HG02798 (cell line): ENCODE results near the gene BMPER.

Experiments used
- ATAC-seq: cut with Tn5 transposase; IDR thresholded peaks from one replicate; pipeline ENCODE4 v1.9.1; 2021; ENCODE audit warnings: mild to moderate bottlenecking; ENCODE audit not compliant: unreplicated experiment, poor library complexity

The BMPER gene

GRCh38 chr7:34057956-34058355 is 152.6 kb downstream of the BMPER start:
- no peak for ATAC-seq

- no peak for ATAC-seq
Measured at GRCh38 chr7:34058801-34059135, 153.4 kb downstream of the BMPER start.

- no peak for ATAC-seq
Measured at GRCh38 chr7:34059136-34059828, 153.9 kb downstream of the BMPER start.

GRCh38 chr7:34060196-34060947 is 155.0 kb downstream of the BMPER start:
- no peak for ATAC-seq

DNA sequence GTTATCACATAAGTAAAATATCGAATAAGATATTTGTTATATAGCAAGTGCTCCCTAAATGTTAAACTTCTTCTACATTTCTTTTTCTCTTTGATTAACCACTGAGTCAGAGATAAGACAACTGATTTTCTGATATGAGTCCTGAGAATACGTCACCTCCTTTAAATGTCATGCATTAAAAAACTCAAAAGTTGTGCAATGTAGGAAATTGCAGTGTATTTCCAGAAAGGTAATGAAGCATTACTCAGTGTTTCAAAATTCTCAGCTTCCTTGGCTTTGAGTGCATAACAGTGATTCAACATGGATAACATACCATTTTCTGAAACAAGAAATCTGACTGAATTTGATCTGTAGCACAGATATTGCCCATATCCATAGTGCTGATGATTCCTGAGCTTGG is 155.8 kb downstream of the BMPER start:
- no peak for ATAC-seq

DNA sequence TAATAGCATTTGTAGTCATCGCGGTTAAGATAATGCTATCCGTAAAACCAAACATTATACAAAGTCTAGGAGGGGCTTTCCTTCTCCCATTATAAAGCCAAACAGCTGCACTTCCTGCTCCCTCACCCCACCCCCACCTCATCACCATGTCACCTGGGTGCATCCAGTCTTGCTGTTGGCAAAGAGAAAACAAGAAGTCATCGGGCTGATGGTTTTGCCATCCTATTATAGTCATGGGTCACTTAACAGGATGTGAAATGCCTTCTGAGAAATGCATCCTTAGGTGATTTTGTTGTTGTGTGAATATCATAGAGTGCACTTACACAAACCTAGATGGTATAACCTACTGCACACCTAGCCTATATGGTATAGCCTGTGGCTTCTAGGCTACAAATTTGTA is 157.0 kb downstream of the BMPER start:
- ATAC-seq, result no peak

- no peak for ATAC-seq
Measured at GRCh38 chr7:34062826-34063225, 157.5 kb downstream of the BMPER start.

GRCh38 chr7:34064519-34065158 is 159.3 kb downstream of the BMPER start:
- ATAC-seq, result no peak

DNA sequence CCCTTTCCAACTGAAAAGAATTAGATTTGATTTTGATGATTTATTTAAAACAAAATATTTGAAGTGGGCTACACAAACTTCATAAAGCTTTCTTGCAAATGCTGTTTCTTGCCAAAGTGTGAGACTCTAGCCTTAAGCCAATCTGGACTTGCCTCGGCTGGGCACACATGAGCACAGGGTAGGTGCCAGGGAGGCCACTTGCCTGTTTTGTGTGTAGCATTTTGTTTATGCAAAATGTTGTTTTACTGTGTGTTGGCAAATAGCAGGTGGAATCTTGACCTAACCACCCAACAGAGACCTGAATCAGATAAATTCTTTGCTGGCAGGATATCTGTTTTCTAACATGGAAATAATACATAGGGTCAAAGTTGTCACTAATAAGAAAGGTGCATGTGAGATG is 161.1 kb downstream of the BMPER start:
- ATAC-seq, result no peak

DNA sequence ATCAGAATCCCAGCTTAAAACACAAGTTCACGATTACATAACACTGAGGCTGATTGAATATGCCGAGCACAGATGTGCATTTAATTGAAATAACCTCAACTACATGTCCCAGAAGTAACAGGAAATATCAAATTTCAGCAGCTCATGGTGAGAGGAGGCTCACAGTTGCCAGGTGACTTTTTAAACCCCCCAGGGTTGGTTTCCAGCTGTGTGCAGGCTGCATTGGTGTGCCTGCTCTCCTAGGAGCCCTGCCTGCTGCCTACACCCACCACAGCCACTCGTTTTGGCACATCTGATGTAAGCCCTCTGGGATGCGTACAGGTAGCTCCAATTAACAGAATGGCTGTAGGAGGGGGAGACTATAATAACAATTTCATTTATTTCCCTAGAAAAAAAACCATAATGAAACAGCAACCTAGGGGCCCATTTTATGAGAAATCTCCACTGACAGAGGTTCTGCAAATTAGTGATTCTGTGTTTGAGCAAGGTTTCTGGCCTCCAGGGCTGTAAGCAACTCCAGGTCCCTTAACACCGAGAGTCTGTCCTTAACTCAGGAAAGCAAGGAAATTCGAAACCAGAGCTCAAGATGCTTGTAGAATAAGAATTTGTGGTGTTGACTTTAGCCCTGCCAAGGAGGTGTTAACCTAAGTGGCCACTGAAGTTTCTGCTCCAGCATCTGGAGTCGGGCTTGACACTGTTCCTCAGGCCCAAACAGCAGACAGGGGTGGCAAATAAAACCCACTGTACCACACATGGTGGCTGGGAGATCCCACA is 161.9 kb downstream of the BMPER start:
- ATAC-seq, result no peak

GRCh38 chr7:34069676-34070075 is 164.3 kb downstream of the BMPER start:
- no peak for ATAC-seq

DNA sequence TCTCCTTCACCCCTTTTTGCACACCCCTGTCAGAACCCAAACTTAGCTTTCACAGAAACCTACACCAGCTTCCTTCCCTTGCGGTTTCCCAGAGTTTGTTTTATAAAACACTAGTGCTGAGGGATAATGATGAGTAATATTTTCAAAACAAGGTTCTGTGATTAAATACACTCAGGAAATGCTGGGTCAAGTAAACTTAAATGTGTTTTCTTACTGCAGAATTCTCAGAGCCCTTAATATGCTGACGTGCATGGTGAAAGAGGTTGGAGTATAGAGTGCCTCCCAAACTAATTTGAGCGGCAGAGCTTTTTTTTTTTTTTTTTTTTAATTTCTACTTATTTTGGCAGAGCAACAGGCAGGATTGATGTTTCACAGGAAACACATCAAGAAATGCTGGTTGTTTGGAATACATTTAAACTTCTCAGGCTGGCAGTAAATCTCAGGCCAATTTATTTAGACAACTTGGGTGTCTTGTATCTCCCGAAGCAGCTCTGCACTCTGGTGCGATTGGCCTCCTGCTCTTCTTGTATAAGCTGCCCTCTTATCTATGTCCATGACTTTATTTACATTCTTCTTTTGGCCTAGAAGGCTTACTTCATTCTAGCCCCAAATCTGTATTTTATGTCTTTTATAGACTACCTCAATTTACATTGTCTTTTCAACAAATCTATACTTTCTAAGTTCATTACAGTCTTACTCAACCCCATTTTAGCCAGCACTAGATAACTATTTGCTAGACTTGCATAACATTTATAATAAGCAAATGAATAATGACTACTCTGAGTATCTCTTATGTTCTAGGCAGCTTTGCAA is 165.4 kb downstream of the BMPER start:
- no peak for ATAC-seq

DNA sequence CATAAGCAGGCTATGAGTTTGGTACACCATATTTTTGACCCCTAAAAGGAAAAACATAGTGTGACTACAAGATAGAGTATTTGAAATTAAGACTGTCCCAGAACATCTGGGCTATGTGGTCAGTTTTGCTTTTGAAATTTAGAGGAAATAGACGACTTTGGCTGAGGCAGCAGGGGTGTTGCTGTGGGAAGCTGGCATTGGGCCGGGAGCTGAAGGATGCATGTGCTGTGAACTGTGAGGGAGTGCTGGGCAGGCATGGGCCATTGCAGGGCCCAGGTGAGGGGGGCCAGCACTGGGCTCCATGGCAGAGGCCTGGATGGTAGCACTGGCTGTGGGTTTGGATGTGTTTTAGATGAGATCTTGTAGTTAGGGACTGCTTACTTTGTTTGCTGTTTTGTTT is 168.3 kb downstream of the BMPER start:
- no peak for ATAC-seq

GRCh38 chr7:34074421-34074820 is 169.1 kb downstream of the BMPER start:
- ATAC-seq, result no peak

GRCh38 chr7:34075523-34076370 is 170.4 kb downstream of the BMPER start:
- no peak for ATAC-seq

DNA sequence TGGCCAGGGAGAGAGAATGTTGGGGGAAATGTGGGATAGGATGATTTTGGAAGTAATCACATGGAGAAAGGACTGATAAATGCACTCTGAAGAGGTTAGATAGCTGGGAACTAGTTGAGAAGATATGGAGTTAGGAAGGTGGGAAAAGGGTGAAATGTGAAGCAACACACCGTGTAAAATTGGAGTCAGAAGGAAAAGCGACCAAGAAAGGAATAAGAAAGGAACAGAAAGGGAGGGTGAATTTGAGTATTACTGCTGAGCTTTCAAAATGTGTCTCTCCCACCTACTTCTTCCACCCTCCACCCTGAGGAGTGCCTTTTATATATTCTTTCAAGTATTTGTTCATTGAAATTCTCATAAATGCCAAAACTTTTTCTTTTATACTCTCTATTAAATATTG is 171.8 kb downstream of the BMPER start:
- no peak for ATAC-seq

DNA sequence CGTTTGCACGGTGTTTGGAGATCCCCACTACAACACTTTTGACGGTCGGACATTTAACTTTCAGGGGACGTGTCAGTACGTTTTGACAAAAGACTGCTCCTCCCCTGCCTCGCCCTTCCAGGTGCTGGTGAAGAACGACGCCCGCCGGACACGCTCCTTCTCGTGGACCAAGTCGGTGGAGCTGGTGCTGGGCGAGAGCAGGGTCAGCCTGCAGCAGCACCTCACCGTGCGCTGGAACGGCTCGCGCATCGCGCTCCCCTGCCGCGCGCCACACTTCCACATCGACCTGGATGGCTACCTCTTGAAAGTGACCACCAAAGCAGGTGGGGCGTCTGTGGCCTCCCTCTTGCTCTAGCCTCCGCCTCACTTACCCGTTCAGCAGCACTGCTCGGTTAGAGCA is 173.5 kb downstream of the BMPER start:
- ATAC-seq, result no peak

GRCh38 chr7:34080513-34080912 is 175.2 kb downstream of the BMPER start:
- no peak for ATAC-seq

DNA sequence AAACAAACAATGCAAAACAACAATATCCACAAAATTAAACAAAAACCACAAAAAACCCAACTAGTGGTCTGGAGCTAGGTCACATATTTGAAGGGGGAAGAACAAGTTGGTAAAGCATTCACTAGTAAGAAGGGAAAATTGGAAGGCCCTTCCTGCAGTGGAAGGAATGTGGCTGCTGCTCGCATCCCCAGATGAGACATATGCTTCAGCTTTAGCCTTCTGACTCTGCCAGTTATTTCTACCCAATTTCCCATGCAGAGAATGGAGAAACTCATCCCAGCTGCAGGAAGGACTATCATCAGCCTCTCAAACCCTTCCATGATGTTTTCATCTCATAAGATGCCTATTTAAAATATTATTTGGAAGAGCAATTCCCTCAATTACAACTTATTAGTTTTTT is 176.6 kb downstream of the BMPER start:
- ATAC-seq, result no peak
